DMS79 treated with DMSO at 0.1 percent for 48 hours (cell line): ENCODE data around the gene DEFB113.

Source experiments
- DNase-seq: peaks from one replicate; lab custom pipeline; 2025; lab: John Stamatoyannopoulos, UW

Gene DEFB113

DNA sequence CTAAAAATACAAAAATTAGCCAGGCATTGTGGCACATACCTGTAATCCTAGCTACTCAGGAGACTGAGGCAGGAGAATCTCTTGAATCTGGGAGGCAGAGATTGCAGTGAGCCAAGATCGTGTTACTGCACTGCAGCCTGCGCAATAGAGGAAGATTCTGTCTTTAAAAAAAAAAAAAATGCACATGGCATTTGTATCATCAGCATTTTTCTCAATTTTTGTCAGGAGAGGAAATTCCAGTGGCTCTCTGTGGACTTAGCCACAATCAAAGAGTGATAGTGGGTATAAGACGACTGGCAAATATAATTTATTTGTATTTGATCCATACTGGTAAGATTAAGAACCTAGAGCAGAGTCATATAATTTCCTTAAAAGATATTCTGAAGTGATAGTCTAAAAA lies 34.0 kb downstream of the DEFB113 start:
- DNase-seq = no peak

DNA sequence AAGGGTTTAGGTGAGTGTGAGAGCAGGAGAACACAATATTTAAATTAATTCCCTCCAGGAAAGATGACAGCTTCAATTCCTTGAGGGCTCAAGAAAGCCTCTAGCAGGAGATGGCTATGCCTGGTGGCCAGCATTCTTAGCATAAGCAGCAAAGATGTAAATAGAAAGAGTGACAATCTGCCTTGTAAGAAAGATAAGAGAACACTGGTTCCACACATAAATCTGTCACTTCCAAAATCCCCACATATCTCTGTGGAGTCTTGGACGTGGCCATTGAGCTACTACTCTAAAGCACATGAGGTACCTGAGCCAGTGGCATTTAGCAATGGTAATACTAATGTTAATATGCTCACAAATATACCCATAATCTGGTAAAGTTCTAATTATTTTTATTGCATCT lies 34.7 kb downstream of the DEFB113 start:
- DNase-seq = no peak

DNA sequence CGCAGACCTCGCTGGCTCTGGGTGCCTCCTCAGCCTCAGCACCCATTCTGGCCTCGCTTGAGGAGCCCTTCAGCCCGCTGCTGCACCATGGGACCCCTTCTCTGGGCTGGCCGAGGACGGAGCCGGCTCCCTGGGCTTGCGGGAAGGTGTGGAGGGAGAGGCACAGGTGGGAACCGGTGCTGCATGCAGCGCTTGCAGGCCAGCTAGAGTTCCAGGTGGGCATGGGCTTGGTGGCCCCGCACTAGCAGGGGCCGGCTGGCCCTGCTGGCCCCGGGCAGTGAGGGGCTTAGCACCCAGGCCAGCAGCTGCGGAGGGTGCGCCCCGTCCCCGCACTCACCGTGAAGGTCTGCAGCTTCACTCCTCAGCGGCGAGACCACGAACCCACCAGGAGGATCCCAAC lies 35.9 kb downstream of the DEFB113 start:
- DNase-seq = no peak

DNA sequence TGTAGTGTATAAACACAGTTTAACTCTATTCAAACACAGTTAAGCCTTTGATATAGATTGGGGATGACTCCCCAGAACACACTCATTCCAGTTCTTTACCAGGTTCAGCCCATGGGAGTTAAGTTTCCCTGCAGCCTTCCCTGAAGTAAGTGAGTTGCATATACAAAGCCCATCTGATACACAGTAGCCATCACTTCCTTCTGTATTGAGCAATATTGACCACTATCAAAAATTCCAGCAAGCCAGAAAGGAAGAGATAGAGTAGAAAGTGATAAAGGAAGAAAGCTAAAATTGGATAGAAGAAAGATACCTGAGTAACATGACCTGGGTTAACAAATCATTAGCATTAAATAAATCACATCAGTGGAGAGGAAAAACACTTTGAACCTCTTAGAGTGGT lies 40.1 kb downstream of the DEFB113 start:
- DNase-seq = no peak

DNA sequence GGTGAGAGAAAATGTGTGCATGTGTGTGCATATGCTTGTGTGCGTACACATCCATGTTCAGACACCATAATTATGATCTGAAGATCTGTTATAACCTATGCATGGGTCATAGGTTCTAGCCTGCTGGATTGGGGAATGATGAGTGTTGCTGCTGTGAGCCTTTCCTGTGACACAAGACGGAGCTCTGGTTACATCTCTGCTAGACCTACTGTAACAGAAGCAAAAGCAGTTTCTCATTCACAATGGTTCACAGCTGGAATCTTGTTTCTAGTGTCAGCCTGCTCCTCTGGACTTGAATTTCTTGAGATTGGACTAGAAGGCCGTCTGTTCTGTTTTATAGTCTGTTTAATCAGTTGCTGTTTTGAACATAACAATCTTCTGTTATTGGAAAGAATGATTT lies 45.6 kb downstream of the DEFB113 start:
- DNase-seq = no peak

- no peak for DNase-seq
Measured at GRCh38 chr6:49919935-49920644, 49.3 kb downstream of the DEFB113 start.

DNA sequence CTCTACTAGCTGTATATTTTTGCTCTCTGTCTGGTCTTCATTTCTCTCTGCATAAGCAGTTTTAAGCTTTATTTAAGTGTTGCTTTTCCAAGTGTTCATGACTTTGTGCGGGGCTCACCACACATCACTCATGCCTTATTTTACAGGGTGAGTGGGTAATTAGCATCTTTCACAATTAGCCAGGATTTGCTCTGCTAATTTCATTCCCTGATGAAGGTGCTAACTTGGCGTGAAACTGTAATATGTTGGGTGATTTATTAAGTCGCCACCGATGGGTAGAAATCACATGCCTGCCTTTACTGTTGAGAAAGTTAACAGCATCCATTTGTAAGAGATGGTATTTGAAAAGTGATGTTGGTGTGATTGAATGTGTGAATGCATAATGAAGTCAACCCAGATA lies 50.2 kb downstream of the DEFB113 start:
- no peak for DNase-seq

DNA sequence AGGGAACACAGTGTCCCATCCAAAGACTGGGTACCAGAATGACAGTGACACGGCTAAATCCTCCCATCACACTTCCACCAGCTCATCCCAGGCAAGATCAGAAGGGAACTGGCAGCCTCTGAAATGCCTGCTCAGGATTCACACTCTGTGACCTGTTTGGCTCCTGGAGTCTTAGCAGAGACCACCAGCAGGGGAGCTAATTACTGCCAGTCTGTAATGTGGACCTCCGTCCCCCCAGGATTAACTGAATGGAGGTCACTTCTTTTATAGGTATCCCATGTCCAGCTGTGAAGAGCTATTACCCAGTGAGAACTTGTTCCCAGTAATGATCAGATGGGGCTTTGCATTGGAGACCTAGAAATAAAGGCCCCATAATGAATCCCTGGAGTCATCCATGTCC lies 50.6 kb downstream of the DEFB113 start:
- DNase-seq = no peak
